ENCODE results near the gene GRM8.

GRCh38 chr7:127290801-127291361 lies 38.1 kb upstream of the GRM8 start:
- TF ChIP-seq EZH2 (optimal IDR thresholded peaks at IDR 0.05; ENCODE audit: low read depth, low read length) (no peak), CTCF (IDR thresholded peaks at IDR 0.05; ENCODE audit: low read length) (no peak)
